GM12878 (cell line): ENCODE results near the gene DCDC2C. TPM values are rescaled to one million over a fixed set of nuclear protein-coding genes. Genes with fewer than 3 reads are reported as not detected.

Experiments
- ATAC-seq: fragments of 200-7000 bp; cut with Tn5 transposase; 3 replicates; pipeline ENCODE4 v1.9.1; 2020; ENCODE audit warnings: mild to moderate bottlenecking, moderate library complexity
- BruUV-seq: library from RNA; stranded (reverse); fragments of 400-500 nt; replicated peaks from 2 replicates; lab custom pipeline; 2021; lab: Mats Ljungman, UMichigan
- CTCF ChIA-PET: fragments of 300-600 bp; sonication (Branson Sonifier 250); formaldehyde crosslinking; extraction: SDS; loops from one replicate; lab custom pipeline; 2021; ENCODE audit warnings: inconsistent platforms; lab: Yijun Ruan, JAX
- POLR2A ChIA-PET: fragments of 350-600 bp; formaldehyde crosslinking; extraction: SDS; loops from one replicate; lab custom pipeline; 2021; ENCODE audit warnings: inconsistent platforms; lab: Charles Lee
- RAD21 ChIA-PET: fragments of 300-600 bp; sonication (Branson Sonifier 250); formaldehyde crosslinking; loops from one replicate; lab custom pipeline; 2023; ENCODE audit warnings: antibody characterized with exemption; ENCODE audit not compliant: unreplicated experiment; lab: Charles Lee
- SMC1A ChIA-PET: fragments of 300-600 bp; sonication (Branson Sonifier 250); formaldehyde crosslinking; loops from one replicate; lab custom pipeline; 2023; ENCODE audit not compliant: unreplicated experiment, uncharacterized antibody; lab: Charles Lee
- DNase-seq: peaks from one replicate; pipeline ENCODE4 v3.0.0-alpha.2; 2011; ENCODE audit warnings: low read depth, low spot score
- FAIRE-seq: peaks from 3 replicates; lab custom pipeline; 2011; peaks lifted over from hg19 to GRCh38; lab: Jason Lieb, UNC
- H2AFZ ChIP-seq: 2 replicates; pipeline ENCODE4 v1.6.0; 2011; ENCODE audit warnings: low read depth, low read length, control low read depth; ENCODE audit not compliant: control insufficient read depth
- H3K27ac ChIP-seq: 2 replicates; pipeline ENCODE4 v1.5.1; 2011; ENCODE audit warnings: control low read depth; ENCODE audit not compliant: control insufficient read depth, insufficient read depth
- H3K27me3 ChIP-seq, 2 experiments: replicated peaks in 1 of 2; 2 replicates each; pipeline versions ENCODE4 v1.6.0 to v1.6.1; 2011; ENCODE audit warnings: low read length in 1 of 2; ENCODE audit not compliant: control insufficient read depth in 2 of 2, insufficient read depth in 2 of 2
- H3K36me3 ChIP-seq, 2 experiments: 2 replicates each; pipeline ENCODE4 v1.5.1; 2011; ENCODE audit warnings: low read length in 1 of 2; ENCODE audit not compliant: control insufficient read depth in 2 of 2, insufficient read depth in 2 of 2
- H3K4me1 ChIP-seq: 2 replicates; pipeline ENCODE4 v1.6.1; 2011; ENCODE audit warnings: mild to moderate bottlenecking, low read length, moderate library complexity, mixed read lengths; ENCODE audit not compliant: control insufficient read depth, insufficient read depth
- H3K4me2 ChIP-seq: 2 replicates; pipeline ENCODE4 v1.6.0; 2011; ENCODE audit warnings: control low read depth; ENCODE audit not compliant: control insufficient read depth, insufficient read depth
- H3K4me3 ChIP-seq: fragments of 200-600 bp; sonication (generic); 2 replicates; pipeline ENCODE4 v1.5.1; 2016
- H3K79me2 ChIP-seq: 2 replicates; pipeline ENCODE4 v1.6.0; 2011; ENCODE audit warnings: low read length; ENCODE audit not compliant: control insufficient read depth, insufficient read depth
- H3K9ac ChIP-seq: 2 replicates; pipeline ENCODE4 v1.8.0; 2011; ENCODE audit warnings: low read length, control low read depth, mixed read lengths; ENCODE audit not compliant: control insufficient read depth, insufficient read depth
- H3K9me3 ChIP-seq: replicated peaks from 3 replicates; pipeline ENCODE4 v1.5.1; 2011; ENCODE audit warnings: mild to moderate bottlenecking, low read length; ENCODE audit not compliant: control insufficient read depth, insufficient read depth
- H4K20me1 ChIP-seq: 2 replicates; pipeline ENCODE4 v1.6.0; 2011; ENCODE audit not compliant: control insufficient read depth, insufficient read depth
- CHD1 ChIP-seq: IDR thresholded peaks from 2 replicates; pipeline ENCODE4 v1.6.1; 2012; ENCODE audit warnings: low read depth, low read length, improper control_type of control experiment
- EZH2 ChIP-seq: IDR thresholded peaks from 2 replicates; pipeline ENCODE4 v1.6.1; 2012; ENCODE audit warnings: low read depth, mild to moderate bottlenecking, control low read depth, inconsistent platforms, low read length, borderline replicate concordance; ENCODE audit not compliant: control insufficient read depth
- FOS ChIP-seq: IDR thresholded peaks from 3 replicates; pipeline ENCODE4 v1.6.1; 2011; ENCODE audit warnings: borderline replicate concordance; ENCODE audit not compliant: insufficient read length; ENCODE audit errors: extremely low read depth
- IKZF2 ChIP-seq, 2 experiments: fragments of 450-650 bp; IDR thresholded peaks; 2 replicates each; pipeline ENCODE4 v1.6.1; 2017; ENCODE audit warnings: mild to moderate bottlenecking in 2 of 2, moderate library complexity in 2 of 2
- MEF2A ChIP-seq: IDR thresholded peaks from 2 replicates; pipeline ENCODE4 v1.6.1; 2011; ENCODE audit warnings: low read depth, mild to moderate bottlenecking, low read length, moderate library complexity; ENCODE audit not compliant: insufficient read depth
- NFXL1 ChIP-seq: fragments of 450-650 bp; IDR thresholded peaks from 2 replicates; pipeline ENCODE4 v1.6.1; 2017; ENCODE audit warnings: antibody characterized with exemption, mild to moderate bottlenecking, borderline replicate concordance
- PAX5 ChIP-seq: IDR thresholded peaks from 2 replicates; pipeline ENCODE4 v1.6.1; 2011; ENCODE audit warnings: low read depth, low read length, borderline replicate concordance
- POLR2A ChIP-seq: IDR thresholded peaks from 2 replicates; pipeline ENCODE4 v1.6.1; 2011; ENCODE audit warnings: low read depth, mild to moderate bottlenecking, low read length
- RUNX3 ChIP-seq: IDR thresholded peaks from 2 replicates; pipeline ENCODE4 v1.6.1; 2012; ENCODE audit warnings: low read length, inconsistent platforms
- TAF1 ChIP-seq: IDR thresholded peaks from 2 replicates; pipeline ENCODE4 v1.6.1; 2011; ENCODE audit warnings: mild to moderate bottlenecking, low read depth, low read length, borderline replicate concordance
- YY1 ChIP-seq: IDR thresholded peaks from 2 replicates; pipeline ENCODE4 v1.6.1; 2011; ENCODE audit warnings: low read depth, mild to moderate bottlenecking, low read length
- ZNF217 ChIP-seq: fragments of 450-650 bp; IDR thresholded peaks from 2 replicates; pipeline ENCODE4 v1.6.1; 2017; ENCODE audit warnings: antibody characterized with exemption, mild to moderate bottlenecking
- WGBS: methylation state at CpG from one replicate; pipeline ENCODE4 v1.1.6; 2016; ENCODE audit warnings: low lambda C conversion rate; ENCODE audit not compliant: insufficient replicate concordance, insufficient coverage; ENCODE audit errors: missing lambda C conversion rate; 5-methylcytosine and 5-hydroxymethylcytosine counted together
- in situ Hi-C: fragments of 300-500 bp; cut with MboI; formaldehyde crosslinking; loops from 9 replicates; pipeline ENCODE4 v1.14.3; 2018; ENCODE audit warnings: mixed read lengths
- intact Hi-C: fragments of 100-400 bp; cut with micrococcal nuclease; formaldehyde crosslinking; loops from one replicate; pipeline ENCODE4 v1.14.2; 2022; ENCODE audit not compliant: unreplicated experiment
- polyA plus RNA-seq, 11 experiments: library from polyadenylated mRNA; depleted of rRNA in 4 of 11; unstranded in 6 of 11; stranded (reverse) in 5 of 11; fragments of >200 nt; fragmentation: Nextera tagmentation in 4 of 11; fragmentation: Illumina TruSeq in 1 of 11; extraction: Ambion mirVana in 4 of 11; extraction: Trizol in 1 of 11; gene quantifications; 1 replicate in 1 of 11; 2 replicates in 10 of 11; pipeline versions ENCODE4 v1.2.1 to v1.2.3, GENCODE V29; 2011 to 2016; ENCODE audit warnings: inconsistent platforms in 2 of 11, missing spikeins in 2 of 11, low read depth in 1 of 11
- total RNA-seq, 4 experiments: library from RNA; depleted of rRNA in 3 of 4; stranded (reverse); fragments of >200 nt in 3 of 4; fragmentation: Illumina TruSeq in 1 of 4; extraction: Trizol in 1 of 4; gene quantifications; 2 replicates each; pipeline versions ENCODE4 v1.2.1 to v1.2.3, GENCODE V29; 2013 to 2021
- TF ChIP-seq, protein P1 (sequence below): IDR thresholded peaks from 2 replicates; pipeline ENCODE4 v1.6.1; 2012; ENCODE audit warnings: low read length, inconsistent platforms
- TF ChIP-seq, protein P2 (sequence below): IDR thresholded peaks from 2 replicates; pipeline ENCODE4 v1.6.1; 2012; ENCODE audit warnings: low read depth, low read length, improper control_type of control experiment
- TF ChIP-seq, protein P3 (sequence below): fragments of 450-650 bp; IDR thresholded peaks from 2 replicates; pipeline ENCODE4 v1.6.1; 2017; ENCODE audit warnings: mild to moderate bottlenecking

DCDC2C gene
- total and polyA plus RNA-seq, 10 of the 15 experiments (the other 5 are each of a cell fraction or from before 2014, with no cell fraction given), result not detected

DNA sequence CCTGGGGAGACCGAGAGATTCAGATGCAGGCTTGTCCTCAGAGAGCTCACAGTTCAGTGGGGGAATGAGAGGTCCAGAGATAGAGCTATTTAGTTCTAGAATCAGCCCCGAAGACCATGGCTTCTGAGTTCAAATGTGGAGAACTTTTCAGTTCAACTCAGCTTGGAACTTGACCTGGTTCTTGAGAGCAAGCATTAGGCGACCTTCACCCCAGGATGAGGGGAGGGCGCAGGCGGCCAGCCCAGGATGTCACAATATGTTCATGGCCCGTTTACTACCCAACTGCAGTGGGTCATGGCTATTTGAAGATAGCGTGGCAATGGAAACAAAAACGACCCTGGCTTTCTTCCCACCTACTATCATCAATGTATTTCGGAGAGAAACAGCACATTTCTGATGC lies 33.8 kb downstream of the DCDC2C start:
- Histone ChIP-seq H3K9me3 (no peaks in the 10 kb centered on the region), H4K20me1 (no peaks in the 10 kb centered on the region), H3K79me2 (no peaks in the 10 kb centered on the region), H2AFZ (no peak overlapping the region), H3K4me3 (no peak overlapping the region)
- POLR2A ChIA-PET, result no interaction called here
- no peak for FAIRE-seq
- in situ Hi-C loops, result no loop called here
- ATAC-seq, result no peak
- RAD21 ChIA-PET, result no interaction called here
- intact Hi-C loops, result no loop called here
- CTCF ChIA-PET, result no interaction called here
- DNase-seq, result no peak
- TF ChIP-seq PAX5, result no peak
- no peak for TF ChIP-seq TAF1
- no peak for TF ChIP-seq EZH2
- no peak for TF ChIP-seq CHD1
- no peak for TF ChIP-seq POLR2A
- TF ChIP-seq FOS, result no peak
- TF ChIP-seq, protein P1, sequence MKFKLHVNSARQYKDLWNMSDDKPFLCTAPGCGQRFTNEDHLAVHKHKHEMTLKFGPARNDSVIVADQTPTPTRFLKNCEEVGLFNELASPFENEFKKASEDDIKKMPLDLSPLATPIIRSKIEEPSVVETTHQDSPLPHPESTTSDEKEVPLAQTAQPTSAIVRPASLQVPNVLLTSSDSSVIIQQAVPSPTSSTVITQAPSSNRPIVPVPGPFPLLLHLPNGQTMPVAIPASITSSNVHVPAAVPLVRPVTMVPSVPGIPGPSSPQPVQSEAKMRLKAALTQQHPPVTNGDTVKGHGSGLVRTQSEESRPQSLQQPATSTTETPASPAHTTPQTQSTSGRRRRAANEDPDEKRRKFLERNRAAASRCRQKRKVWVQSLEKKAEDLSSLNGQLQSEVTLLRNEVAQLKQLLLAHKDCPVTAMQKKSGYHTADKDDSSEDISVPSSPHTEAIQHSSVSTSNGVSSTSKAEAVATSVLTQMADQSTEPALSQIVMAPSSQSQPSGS, result no peak
- TF ChIP-seq RUNX3, result no peak
- no peak for TF ChIP-seq IKZF2 (IDR thresholded peaks at IDR 0.05)
- TF ChIP-seq MEF2A, result no peak
- TF ChIP-seq ZNF217, result no peak
- TF ChIP-seq YY1, result no peak
- TF ChIP-seq, protein P2, sequence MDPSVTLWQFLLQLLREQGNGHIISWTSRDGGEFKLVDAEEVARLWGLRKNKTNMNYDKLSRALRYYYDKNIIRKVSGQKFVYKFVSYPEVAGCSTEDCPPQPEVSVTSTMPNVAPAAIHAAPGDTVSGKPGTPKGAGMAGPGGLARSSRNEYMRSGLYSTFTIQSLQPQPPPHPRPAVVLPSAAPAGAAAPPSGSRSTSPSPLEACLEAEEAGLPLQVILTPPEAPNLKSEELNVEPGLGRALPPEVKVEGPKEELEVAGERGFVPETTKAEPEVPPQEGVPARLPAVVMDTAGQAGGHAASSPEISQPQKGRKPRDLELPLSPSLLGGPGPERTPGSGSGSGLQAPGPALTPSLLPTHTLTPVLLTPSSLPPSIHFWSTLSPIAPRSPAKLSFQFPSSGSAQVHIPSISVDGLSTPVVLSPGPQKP, result no peak
- TF ChIP-seq NFXL1, result no peak
- TF ChIP-seq, protein P3, sequence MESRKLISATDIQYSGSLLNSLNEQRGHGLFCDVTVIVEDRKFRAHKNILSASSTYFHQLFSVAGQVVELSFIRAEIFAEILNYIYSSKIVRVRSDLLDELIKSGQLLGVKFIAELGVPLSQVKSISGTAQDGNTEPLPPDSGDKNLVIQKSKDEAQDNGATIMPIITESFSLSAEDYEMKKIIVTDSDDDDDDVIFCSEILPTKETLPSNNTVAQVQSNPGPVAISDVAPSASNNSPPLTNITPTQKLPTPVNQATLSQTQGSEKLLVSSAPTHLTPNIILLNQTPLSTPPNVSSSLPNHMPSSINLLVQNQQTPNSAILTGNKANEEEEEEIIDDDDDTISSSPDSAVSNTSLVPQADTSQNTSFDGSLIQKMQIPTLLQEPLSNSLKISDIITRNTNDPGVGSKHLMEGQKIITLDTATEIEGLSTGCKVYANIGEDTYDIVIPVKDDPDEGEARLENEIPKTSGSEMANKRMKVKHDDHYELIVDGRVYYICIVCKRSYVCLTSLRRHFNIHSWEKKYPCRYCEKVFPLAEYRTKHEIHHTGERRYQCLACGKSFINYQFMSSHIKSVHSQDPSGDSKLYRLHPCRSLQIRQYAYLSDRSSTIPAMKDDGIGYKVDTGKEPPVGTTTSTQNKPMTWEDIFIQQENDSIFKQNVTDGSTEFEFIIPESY, result no peak
- TF ChIP-seq, all 136 proteins: peak for 0
- SMC1A ChIA-PET, result no interaction called here
- Histone ChIP-seq H3K36me3 (no peaks in the 10 kb centered on the region), H3K4me2 (no peak overlapping the region), H3K4me1 (no peaks in the 10 kb centered on the region), H3K27me3 (no peaks in the 10 kb centered on the region; a peak in 1 of 4 replicates), H3K27ac (no peak overlapping the region), H3K9ac (no peak overlapping the region)
- no TSS peak for BruUV-seq
- 6% methylated on average over 9 of the region's 9 CpGs for WGBS
